ENCODE measurements around the gene TMEM128. TPM values are rescaled to one million over a fixed set of nuclear protein-coding genes. Genes with fewer than 3 reads are reported as not detected.

The TMEM128 gene
- total RNA-seq, 1 donor from 2014 or later: 31.7 TPM

DNA sequence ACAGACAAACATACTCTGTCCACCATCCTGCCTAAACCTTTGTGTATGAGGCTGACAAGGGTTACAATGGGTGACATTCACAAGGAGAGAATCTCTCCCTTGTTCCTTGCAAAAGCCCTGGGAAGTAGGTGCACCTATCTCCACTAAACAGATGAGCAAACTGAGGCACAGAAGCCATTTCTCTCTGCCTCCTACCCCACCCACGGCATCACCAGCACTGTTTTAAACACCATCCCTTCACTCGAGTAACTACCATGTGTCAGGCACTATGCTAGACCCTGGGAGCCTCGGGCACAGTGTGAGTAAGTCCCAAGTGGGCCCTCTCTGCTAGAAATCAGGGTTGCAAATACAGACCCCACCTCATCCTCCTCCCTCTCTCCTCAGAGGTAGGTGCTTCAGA, 41.0 kb upstream of the TMEM128 start:
- TF ChIP-seq, protein P1, sequence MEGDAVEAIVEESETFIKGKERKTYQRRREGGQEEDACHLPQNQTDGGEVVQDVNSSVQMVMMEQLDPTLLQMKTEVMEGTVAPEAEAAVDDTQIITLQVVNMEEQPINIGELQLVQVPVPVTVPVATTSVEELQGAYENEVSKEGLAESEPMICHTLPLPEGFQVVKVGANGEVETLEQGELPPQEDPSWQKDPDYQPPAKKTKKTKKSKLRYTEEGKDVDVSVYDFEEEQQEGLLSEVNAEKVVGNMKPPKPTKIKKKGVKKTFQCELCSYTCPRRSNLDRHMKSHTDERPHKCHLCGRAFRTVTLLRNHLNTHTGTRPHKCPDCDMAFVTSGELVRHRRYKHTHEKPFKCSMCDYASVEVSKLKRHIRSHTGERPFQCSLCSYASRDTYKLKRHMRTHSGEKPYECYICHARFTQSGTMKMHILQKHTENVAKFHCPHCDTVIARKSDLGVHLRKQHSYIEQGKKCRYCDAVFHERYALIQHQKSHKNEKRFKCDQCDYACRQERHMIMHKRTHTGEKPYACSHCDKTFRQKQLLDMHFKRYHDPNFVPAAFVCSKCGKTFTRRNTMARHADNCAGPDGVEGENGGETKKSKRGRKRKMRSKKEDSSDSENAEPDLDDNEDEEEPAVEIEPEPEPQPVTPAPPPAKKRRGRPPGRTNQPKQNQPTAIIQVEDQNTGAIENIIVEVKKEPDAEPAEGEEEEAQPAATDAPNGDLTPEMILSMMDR (IDR thresholded peaks at IDR 0.05; ENCODE audit: unreplicated experiment): no peak
- H3K36me3 Mint-ChIP-seq: peaks cover 4% of the 10 kb centered on the region
- peak overlapping the region; percentile 95 for H3K4me3 Mint-ChIP-seq
- DNase-seq (ENCODE audit: low spot score in 2 of 2, unreplicated experiment in 2 of 2): peak in 1 of 2 experiments; percentile 22
- no peaks in the 10 kb centered on the region for H3K27me3 Mint-ChIP-seq (ENCODE audit: low read depth)
- H3K27ac Mint-ChIP-seq: peak overlapping the region; percentile 86
- H3K9me3 Mint-ChIP-seq: no peaks in the 10 kb centered on the region
- H3K4me1 Mint-ChIP-seq: peaks cover 21% of the 10 kb centered on the region

DNA sequence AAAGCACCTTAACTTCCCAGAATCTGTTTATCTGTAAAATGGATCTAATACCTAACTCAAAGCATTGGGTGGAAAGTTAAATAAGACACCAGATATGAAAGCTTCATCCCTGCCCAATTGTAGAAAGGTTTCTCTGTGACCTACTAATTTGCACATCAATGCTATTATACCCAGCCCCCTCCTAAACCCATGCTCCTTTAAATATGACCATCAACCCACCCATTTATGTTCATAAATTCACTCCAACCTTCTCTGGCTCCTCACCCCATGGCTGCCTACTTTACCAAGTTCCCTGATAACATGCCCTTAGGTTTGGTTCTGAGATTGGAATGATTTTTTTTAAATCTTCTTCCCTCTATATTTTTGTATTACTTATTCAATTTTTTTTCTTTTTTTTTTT, 40.1 kb upstream of the TMEM128 start:
- H3K27me3 Mint-ChIP-seq (ENCODE audit: low read depth): no peaks in the 10 kb centered on the region
- peaks cover 8% of the 10 kb centered on the region for H3K36me3 Mint-ChIP-seq
- H3K9me3 Mint-ChIP-seq: no peaks in the 10 kb centered on the region
- DNase-seq (ENCODE audit: low spot score in 2 of 2, unreplicated experiment in 2 of 2): no peak
- peaks cover 21% of the 10 kb centered on the region for H3K4me1 Mint-ChIP-seq
- H3K4me3 Mint-ChIP-seq: peak overlapping the region; percentile 20
- no peak overlapping the region for H3K27ac Mint-ChIP-seq
- TF ChIP-seq, protein P1 (IDR thresholded peaks at IDR 0.05; ENCODE audit: unreplicated experiment): no peak

DNA sequence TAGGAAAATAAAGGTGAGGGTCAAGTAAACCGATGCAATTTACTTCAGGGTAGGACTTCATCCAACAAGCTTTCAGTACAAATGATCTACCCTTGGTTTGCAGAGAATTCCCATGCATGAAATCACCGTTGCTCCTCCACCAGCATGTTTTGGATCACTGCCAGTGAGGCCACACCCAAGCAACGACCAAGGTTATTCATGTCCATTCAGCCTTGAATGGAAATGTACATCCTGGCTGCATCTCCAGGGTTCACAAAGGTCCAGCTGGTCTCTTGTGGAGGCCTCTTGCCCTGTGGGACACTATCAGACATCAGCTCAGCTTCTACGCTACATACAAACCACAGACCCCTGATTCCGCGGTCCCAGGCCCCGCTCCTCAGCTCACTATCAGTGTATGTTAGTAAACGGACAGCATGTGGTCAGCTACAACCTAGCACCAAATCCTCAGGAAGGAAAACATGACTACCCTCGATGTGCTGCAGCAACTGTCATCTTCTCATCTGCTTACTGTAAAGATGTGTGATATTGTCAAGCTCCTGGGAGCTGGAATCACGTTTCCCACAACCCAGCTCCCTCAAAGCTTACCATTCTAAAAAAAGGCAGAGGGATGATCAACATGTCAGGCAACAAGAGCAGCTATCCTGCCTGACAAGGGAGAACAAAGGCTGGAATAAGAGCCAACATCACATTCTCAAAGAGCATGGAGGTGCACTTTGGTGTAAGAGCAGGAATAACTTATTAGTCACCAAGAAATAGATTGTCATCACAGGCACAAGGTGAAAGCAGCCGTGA, 37.0 kb upstream of the TMEM128 start:
- Mint-ChIP-seq H3K36me3 (peaks cover 22% of the 10 kb centered on the region), H3K27me3 (ENCODE audit: low read depth) (no peaks in the 10 kb centered on the region), H3K4me3 (no peak overlapping the region), H3K27ac (peak overlapping the region; percentile 58), H3K4me1 (peaks cover 11% of the 10 kb centered on the region), H3K9me3 (no peaks in the 10 kb centered on the region)
- DNase-seq (ENCODE audit: low spot score in 2 of 2, unreplicated experiment in 2 of 2): peak in 1 of 2 experiments; percentile 21
- TF ChIP-seq, protein P1 (IDR thresholded peaks at IDR 0.05; ENCODE audit: unreplicated experiment): no peak

DNA sequence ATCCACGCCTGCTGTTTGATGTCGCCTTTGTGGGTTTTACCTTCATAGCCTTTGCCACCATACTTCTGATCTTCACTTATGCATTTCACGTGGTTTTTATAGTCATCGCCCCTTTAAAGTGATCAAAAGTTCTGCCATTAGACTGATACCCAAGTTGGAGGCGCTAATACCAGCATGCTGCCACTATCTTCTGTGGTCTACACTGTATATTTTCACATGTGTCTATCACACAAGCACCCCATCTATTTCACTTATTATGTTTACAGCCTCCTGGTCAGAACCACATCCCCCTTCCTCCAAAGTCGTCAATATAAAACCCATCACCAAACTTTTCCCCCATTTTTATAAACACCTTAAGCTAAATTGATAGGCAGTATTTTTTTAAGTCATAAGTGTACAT, 33.8 kb upstream of the TMEM128 start:
- H3K36me3 Mint-ChIP-seq: peaks cover 28% of the 10 kb centered on the region
- no peaks in the 10 kb centered on the region for H3K4me1 Mint-ChIP-seq
- DNase-seq (ENCODE audit: low spot score in 2 of 2, unreplicated experiment in 2 of 2): no peak
- no peaks in the 10 kb centered on the region for H3K27me3 Mint-ChIP-seq (ENCODE audit: low read depth)
- H3K9me3 Mint-ChIP-seq: no peaks in the 10 kb centered on the region
- TF ChIP-seq, protein P1 (IDR thresholded peaks at IDR 0.05; ENCODE audit: unreplicated experiment): no peak
- H3K27ac Mint-ChIP-seq: no peak overlapping the region
- H3K4me3 Mint-ChIP-seq: no peak overlapping the region

DNA sequence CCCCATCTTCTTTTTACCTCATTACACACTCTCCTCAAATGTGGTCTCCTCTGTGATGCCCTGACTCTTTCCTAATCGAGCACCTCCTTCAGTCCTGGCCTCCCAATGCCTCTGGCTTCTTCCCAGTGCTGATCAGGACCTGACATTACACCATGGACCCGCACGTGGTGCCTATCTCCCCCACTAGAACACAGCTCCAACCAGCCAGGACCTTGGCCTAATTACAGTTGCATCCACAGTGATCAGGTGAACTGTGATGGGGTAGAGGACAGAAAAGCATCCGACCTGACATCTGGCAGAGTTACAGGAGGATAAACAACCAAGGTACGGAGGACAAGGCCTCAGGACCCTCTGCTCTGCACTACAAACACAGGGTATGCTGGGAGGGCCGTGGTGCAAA, 29.5 kb upstream of the TMEM128 start:
- no peak overlapping the region for H3K27ac Mint-ChIP-seq
- no peaks in the 10 kb centered on the region for H3K9me3 Mint-ChIP-seq
- TF ChIP-seq, protein P1 (IDR thresholded peaks at IDR 0.05; ENCODE audit: unreplicated experiment): no peak
- DNase-seq (ENCODE audit: low spot score in 2 of 2, unreplicated experiment in 2 of 2): no peak
- no peaks in the 10 kb centered on the region for H3K27me3 Mint-ChIP-seq (ENCODE audit: low read depth)
- peaks cover 35% of the 10 kb centered on the region for H3K36me3 Mint-ChIP-seq
- no peaks in the 10 kb centered on the region for H3K4me1 Mint-ChIP-seq
- no peak overlapping the region for H3K4me3 Mint-ChIP-seq

All from mesothelial cell of epicardium (in vitro differentiated cells).